Measurements from ENCODE around the gene RPL41.

RPL41 gene

DNA sequence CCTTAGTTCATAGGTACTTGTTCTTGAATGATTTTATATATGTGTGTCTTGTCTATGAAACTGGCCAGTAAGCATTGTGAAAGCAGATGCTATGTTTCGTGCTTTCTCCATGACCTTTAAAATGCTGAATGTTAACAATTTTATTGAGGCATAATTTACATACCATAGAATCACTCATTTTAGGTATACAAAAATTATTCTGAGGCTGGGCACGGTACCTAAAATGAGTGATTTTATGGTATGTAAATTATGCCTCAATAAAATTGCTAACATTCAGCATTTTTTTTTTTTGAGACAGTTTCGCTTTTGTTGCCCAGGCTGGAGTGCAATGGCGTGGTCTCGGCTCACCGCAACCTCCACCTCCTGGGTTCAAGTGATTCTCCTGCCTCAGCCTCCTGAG, 18.5 kb downstream of the RPL41 start:
- no peak overlapping the region for H3K4me3 ChIP-seq (ENCODE audit: low read depth, low read length)
- TF ChIP-seq, protein P1, sequence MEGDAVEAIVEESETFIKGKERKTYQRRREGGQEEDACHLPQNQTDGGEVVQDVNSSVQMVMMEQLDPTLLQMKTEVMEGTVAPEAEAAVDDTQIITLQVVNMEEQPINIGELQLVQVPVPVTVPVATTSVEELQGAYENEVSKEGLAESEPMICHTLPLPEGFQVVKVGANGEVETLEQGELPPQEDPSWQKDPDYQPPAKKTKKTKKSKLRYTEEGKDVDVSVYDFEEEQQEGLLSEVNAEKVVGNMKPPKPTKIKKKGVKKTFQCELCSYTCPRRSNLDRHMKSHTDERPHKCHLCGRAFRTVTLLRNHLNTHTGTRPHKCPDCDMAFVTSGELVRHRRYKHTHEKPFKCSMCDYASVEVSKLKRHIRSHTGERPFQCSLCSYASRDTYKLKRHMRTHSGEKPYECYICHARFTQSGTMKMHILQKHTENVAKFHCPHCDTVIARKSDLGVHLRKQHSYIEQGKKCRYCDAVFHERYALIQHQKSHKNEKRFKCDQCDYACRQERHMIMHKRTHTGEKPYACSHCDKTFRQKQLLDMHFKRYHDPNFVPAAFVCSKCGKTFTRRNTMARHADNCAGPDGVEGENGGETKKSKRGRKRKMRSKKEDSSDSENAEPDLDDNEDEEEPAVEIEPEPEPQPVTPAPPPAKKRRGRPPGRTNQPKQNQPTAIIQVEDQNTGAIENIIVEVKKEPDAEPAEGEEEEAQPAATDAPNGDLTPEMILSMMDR (IDR thresholded peaks at IDR 0.05; ENCODE audit: control insufficient read depth, extremely low read depth, insufficient read depth): no peak
- DNase-seq (ENCODE audit: low read depth): no peak

DNA sequence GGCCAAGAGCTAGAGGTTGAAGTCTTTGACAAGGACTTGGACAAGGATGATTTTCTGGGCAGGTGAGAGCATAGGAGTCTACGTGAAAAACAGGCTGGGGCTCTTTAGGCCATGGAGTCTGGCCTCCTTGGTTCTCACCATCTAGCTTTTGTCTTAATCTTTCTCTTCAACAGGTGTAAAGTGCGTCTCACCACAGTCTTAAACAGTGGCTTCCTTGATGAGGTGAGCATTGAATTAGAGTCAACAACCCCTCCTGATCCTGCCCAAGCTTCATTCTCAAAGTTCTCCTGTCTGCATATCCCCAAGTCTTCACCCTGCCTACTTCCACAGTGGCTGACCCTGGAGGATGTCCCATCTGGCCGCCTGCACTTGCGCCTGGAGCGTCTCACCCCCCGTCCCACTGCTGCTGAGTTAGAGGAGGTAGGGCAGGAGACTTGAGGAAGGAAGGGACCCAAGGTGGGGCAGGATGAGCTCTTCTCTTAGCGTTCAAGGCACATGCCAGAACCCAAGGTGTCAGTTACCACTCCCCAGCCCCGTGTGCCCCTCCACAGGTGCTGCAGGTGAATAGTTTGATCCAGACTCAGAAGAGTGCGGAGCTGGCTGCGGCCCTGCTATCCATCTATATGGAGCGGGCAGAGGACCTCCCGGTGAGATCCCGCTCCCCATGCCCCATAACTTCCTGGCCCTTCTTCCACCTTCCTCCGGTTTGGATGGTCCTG, 21.6 kb downstream of the RPL41 start:
- DNase-seq (ENCODE audit: low read depth): no peak
- TF ChIP-seq, protein P1 (IDR thresholded peaks at IDR 0.05; ENCODE audit: control insufficient read depth, extremely low read depth, insufficient read depth): no peak
- no peak overlapping the region for H3K4me3 ChIP-seq (ENCODE audit: low read depth, low read length)

DNA sequence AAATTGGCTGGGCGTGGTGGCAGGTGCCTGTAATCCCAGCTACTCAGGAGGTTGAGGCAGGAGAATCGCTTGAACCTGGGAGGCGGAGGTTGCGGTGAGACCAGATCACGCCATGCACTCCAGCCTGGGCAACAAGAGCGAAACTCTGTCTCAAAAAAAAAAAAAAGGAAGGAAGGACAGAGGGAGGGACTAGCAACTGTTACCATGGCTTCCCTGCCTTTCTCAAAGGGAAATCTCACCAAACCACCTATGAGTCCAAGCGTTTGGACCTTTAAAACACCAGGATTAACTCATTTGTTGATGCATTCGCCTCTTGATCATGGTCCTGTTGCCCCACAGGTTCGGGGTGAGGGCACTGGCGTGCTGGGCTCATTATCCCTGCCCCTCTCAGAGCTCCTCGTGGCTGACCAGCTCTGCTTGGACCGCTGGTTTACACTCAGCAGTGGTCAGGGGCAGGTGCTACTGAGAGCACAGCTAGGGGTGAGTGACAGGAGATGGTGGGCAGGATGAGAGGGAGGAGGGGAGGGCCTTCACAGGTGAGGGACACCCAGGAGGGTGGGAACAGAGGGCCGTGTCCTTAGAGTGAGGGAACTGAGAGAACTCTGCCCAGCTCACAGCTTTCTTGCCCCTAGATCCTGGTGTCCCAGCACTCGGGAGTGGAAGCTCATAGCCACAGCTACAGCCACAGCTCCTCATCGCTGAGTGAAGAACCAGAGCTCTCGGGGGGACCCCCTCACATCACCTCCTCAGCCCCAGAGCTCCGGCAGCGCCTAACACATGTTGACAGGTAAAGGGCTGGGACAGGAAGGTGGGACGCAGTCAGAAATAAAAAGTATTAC, 25.7 kb downstream of the RPL41 start:
- DNase-seq (ENCODE audit: low read depth): no peak
- TF ChIP-seq, protein P1 (IDR thresholded peaks at IDR 0.05; ENCODE audit: control insufficient read depth, extremely low read depth, insufficient read depth): no peak
- H3K4me3 ChIP-seq (ENCODE audit: low read depth, low read length): no peak overlapping the region

DNA sequence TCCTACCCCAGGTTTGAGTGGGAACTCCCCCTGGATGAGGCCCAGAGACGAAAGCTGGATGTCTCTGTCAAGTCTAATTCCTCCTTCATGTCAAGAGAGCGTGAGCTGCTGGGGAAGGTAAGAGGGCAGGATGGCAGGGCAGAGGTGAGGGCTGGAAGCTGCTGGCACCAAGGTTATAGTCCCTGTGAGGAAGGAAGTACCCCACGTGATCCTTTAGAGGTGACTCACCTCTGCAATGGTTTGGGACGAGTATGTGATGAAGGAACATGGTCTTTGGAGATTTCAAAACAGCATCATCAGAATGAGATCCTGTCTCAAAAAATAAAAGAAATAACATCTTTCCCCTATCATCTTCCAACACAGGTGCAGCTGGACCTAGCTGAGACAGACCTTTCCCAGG, 26.8 kb downstream of the RPL41 start:
- TF ChIP-seq, protein P1 (IDR thresholded peaks at IDR 0.05; ENCODE audit: control insufficient read depth, extremely low read depth, insufficient read depth): no peak
- no peak for DNase-seq (ENCODE audit: low read depth)

DNA sequence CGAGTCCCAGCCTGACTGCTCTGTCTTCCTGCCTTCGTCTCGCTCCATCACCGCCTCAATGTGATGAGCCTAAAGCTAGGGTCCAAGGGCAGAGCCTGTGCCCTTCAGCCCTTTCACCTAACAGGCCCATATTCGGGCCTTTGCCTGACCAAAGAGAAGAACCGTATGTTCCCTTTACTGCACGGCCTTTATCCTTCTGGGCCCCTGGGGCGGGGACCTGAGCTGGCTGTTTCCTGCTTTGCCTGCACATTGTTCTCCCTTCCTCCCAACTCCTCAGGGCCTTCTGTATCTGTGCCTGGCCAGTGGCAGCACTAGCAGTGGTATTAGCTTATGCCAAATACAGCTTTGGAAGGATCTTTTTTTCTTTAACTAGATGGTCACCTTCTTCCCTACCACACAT, 27.4 kb downstream of the RPL41 start:
- no peak for DNase-seq (ENCODE audit: low read depth)
- no peak overlapping the region for H3K4me3 ChIP-seq (ENCODE audit: low read depth, low read length)
- TF ChIP-seq, protein P1 (IDR thresholded peaks at IDR 0.05; ENCODE audit: control insufficient read depth, extremely low read depth, insufficient read depth): no peak

More for the DNA sequence above, 26.8 kb downstream of the RPL41 start:
- H3K4me3 ChIP-seq (ENCODE audit: low read depth, low read length): no peak overlapping the region

DNA sequence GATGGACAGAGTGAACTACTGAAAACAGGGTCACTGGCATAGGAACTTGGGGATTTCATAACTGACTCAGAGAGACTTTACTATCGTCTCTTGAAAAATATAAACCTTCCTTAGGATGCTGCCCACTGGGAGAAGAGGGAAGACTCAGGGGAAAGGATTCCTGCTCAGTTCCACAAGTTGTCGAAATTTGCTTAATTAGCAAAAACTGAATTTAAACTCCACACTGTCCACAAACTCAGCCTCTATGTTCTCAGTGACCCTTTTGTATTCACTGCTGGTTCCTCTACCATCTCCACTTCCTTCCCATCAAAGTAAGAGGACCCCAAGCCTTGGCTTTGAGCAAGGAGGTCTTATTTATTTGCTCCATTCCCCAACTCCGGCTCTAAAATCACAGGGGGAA, 28.8 kb downstream of the RPL41 start:
- H3K4me3 ChIP-seq (ENCODE audit: low read depth, low read length): no peak overlapping the region
- DNase-seq (ENCODE audit: low read depth): no peak
- TF ChIP-seq, protein P1 (IDR thresholded peaks at IDR 0.05; ENCODE audit: control insufficient read depth, extremely low read depth, insufficient read depth): no peak

Data from LNCaP clone FGC (cell line).